Adipocyte (in vitro differentiated cells): ENCODE data around the gene TFR2.
A peak's percentile ranks its signal among the peaks of the same experiment; 100 is the strongest.

Source experiments
- DNase-seq: peaks from one replicate; pipeline ENCODE4 v3.0.0-alpha.2; 2015; ENCODE audit warnings: low read depth
- H3K27me3 ChIP-seq: replicated peaks from 2 replicates; pipeline ENCODE4 v1.7.0; 2013; ENCODE audit warnings: mild to moderate bottlenecking, low read length, moderate library complexity; ENCODE audit not compliant: control insufficient read depth, insufficient read depth
- H3K36me3 ChIP-seq: 2 replicates; pipeline ENCODE4 v1.7.0; 2013; ENCODE audit warnings: low read length, mild to moderate bottlenecking, moderate library complexity; ENCODE audit not compliant: control insufficient read depth, insufficient read depth, severe bottlenecking
- H3K4me1 ChIP-seq: 2 replicates; pipeline ENCODE4 v1.7.0; 2013; ENCODE audit warnings: mild to moderate bottlenecking, low read length, moderate library complexity; ENCODE audit not compliant: control insufficient read depth, insufficient read depth
- H3K4me3 ChIP-seq: 2 replicates; pipeline ENCODE4 v1.7.0; 2013; ENCODE audit warnings: mild to moderate bottlenecking, low read length, moderate library complexity
- H3K9ac ChIP-seq: 2 replicates; pipeline ENCODE4 v1.7.0; 2013; ENCODE audit warnings: mild to moderate bottlenecking, low read length, moderate library complexity
- H3K9me3 ChIP-seq: 2 replicates; pipeline ENCODE4 v1.7.0; 2013; ENCODE audit warnings: mild to moderate bottlenecking, low read length, moderate library complexity; ENCODE audit not compliant: control insufficient read depth

The TFR2 gene

DNA sequence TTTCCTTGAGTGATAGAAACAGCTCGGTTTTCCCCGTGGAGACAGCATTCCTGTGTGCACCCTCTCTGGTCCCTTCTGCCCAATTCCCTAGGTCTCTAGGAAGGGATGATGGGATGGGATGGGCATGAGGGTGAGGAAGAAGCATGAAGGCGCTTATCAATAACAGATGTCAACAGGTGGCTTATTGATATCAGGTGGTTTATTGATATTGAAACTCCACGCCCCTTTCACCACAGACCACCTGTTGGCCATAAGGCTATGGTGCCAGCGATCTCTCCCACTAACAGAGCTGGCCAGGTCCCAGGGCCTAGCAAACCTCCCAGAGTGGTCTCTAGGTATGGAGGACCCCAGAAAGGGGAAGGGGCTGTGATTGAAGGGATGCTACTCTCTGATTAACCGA lies 21.1 kb downstream of the TFR2 start:
- no peak overlapping the region for H3K4me3 ChIP-seq
- H3K36me3 ChIP-seq, result no peaks in the 10 kb centered on the region
- H3K4me1 ChIP-seq, result no peaks in the 10 kb centered on the region
- H3K9ac ChIP-seq, result no peak overlapping the region
- no peaks in the 10 kb centered on the region for H3K27me3 ChIP-seq
- H3K9me3 ChIP-seq, result no peaks in the 10 kb centered on the region
- DNase-seq, result no peak

DNA sequence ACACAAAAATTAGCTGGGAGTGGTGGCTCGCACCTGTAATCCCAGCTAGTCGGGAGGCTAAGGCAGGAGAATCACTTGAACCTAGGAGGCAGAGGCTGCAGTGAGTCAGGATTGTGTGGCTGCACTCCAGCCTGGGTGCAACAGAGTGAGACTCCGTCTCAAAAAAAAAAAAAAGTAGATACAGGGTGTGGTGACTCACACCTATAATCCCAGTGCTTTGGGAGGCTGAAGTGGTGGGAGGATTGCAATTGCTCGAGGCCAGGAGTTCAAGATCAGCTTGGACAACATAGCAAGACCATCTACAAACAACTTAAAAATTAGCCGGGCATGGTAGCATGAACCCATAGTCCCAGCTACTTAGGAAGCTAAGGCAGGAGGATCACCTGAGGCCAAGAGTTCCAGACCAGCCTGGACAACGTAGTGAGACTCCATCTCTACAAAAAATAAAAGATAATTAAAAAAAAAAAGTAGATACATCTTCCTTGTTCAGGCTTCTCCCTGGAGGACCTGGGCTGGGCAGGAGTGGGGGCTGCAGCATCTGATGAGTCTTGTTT lies 27.0 kb downstream of the TFR2 start:
- H3K4me3 ChIP-seq, result no peak overlapping the region
- H3K9ac ChIP-seq, result no peak overlapping the region
- DNase-seq, result no peak
- H3K36me3 ChIP-seq, result no peaks in the 10 kb centered on the region
- peaks cover 4% of the 10 kb centered on the region for H3K4me1 ChIP-seq
- H3K27me3 ChIP-seq, result no peaks in the 10 kb centered on the region
- no peaks in the 10 kb centered on the region for H3K9me3 ChIP-seq

DNA sequence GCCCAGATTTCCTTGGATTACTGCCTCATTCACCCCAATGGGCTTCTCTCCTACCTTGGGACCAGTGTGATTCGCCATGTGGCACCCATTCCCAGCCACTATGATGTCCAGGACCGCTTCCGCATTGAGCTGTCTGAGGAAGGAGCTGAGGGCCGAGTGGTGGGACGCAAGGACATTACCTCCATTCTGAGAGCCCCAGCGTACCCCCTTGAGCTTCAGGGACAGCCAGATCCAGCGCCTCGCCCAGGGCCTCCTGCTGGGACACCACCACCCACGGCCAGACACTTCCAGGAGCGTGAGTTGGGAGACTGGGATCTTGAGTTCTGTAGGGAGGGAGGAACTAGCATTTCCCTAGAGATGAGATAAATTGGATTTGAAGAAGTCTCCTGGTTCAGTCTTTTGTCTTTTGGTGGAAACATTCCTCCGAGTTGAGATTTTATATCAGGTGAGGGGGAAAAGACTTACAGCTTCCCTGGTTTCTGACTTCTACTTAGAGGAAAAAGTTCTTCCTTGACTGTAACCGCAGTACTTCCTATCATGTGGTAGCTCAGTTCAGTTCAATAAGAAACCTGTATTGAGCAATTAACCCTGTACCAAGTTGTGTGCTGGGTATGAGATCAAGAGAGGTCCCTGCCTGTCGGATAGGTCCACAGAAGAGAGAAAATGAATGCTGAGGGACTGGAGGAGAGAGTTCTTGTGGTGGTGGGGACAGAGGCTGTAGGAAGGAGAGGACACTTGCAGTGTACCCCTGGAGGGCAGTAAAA lies 27.8 kb downstream of the TFR2 start:
- H3K4me1 ChIP-seq, result peaks cover 4% of the 10 kb centered on the region
- peak overlapping the region; percentile 89 for H3K9ac ChIP-seq
- H3K27me3 ChIP-seq, result no peaks in the 10 kb centered on the region
- H3K36me3 ChIP-seq, result no peaks in the 10 kb centered on the region
- DNase-seq, result no peak
- peak overlapping the region; percentile 89 for H3K4me3 ChIP-seq
- no peaks in the 10 kb centered on the region for H3K9me3 ChIP-seq

DNA sequence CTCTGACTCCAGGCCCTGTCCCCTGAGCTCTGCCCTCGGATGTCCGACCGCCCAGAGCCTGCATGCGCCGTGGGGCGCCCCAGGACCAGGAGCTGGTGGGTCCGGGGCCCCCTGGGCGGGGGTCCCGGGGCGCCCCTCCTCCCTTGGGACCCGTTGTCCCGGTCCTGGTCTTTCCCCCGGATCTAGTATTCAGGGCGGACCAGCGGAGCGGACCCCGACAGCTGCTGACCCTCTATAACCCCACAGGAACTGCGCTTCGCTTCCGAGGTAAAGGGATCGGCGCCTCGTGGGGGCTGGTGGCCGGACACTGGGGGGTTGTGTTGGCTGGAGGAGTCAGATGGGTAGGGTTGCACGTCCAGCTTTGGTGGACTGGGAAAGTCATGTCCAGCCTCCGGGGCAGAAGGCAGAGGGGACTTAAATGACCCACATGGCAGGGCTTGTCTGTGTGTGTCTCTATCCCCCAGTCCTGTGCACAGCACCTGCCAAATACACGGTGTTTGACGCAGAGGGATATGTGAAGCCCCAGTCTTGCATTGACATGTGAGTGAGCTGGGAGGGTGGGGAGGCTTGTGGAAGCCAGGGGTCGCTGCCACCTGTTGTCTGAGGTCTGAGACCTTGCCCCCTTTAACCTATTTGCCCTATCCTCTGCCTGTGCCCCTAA lies 28.5 kb downstream of the TFR2 start:
- Histone ChIP-seq H3K36me3 (peaks cover 7% of the 10 kb centered on the region), H3K4me3 (peak overlapping the region; percentile 89), H3K27me3 (no peaks in the 10 kb centered on the region), H3K9ac (peak overlapping the region; percentile 89), H3K9me3 (no peaks in the 10 kb centered on the region), H3K4me1 (peaks cover 4% of the 10 kb centered on the region)
- DNase-seq, result peak; percentile 29

DNA sequence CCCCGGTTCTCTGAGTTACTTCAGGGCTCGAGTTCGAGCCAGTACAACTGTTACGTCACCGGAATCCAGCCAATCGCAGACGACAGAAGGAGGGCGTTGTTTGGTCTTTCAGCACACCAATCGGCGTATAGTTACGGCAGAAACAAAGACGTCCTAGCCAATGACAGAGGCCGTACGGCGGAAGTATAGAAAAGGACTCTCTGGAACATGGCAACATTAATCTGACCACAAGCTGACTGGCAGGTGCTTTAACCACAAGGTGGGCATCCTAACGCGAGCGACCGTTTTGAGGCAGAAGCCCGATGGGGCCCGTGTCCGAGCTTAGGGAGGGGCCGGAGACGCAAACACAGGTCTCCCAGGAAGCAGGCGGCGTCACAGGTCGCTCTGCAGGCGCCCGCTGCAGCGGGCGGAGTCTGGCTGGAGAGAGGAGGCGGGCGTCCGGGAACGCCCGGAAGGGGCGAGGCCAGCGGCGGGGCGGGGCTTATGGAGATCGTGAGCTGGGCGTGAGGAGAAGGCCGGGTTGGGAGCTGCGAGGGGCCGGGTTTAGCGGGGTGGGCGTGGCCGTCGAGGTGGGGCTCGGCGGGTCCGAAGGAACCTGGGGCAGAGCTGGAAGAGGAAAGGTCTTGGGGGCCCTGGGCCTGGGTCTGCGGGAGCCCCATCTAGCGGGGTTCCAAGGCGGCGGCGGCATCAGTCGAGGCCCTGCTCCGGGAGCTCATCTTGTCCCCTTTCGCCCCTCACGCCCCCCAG lies 29.2 kb downstream of the TFR2 start, which contains the start of gene MOSPD3:
Gene MOSPD3 (plus strand): TSS at position 558 of the 747 bp plus-strand sequence. CDS start 252 bp downstream, outside the sequence.
- peaks cover 11% of the 10 kb centered on the region for H3K36me3 ChIP-seq
- H3K9ac ChIP-seq, result peak within 1 kb of the TSS; percentile 89
- no peaks in the 10 kb centered on the region for H3K9me3 ChIP-seq
- H3K27me3 ChIP-seq, result no peaks in the 10 kb centered on the region
- H3K4me1 ChIP-seq, result peaks cover 4% of the 10 kb centered on the region
- H3K4me3 ChIP-seq, result peak within 1 kb of the TSS; percentile 89
- DNase-seq, result peak; percentile 100

DNA sequence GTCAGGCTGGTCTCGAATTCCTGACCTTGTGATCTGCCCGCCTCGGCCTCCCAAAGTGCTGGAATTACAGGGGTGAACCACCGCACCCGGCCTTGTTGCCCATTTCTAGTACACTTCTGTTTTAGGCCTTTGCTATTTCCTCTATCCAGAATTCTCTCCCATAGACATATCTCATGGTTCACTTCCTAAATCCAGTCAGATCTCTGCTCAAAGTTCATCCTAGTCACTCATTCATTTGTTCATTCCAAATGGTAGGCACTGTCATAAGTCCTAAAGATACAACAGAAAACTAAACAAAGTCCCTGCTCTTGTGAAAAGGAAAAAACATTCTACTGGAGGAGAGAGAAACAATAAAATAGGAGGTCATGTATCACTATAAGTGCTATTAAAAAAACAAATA lies 31.4 kb downstream of the TFR2 start:
- DNase-seq, result no peak
- Histone ChIP-seq H3K9ac (no peak overlapping the region), H3K4me1 (peaks cover 4% of the 10 kb centered on the region), H3K27me3 (no peaks in the 10 kb centered on the region), H3K4me3 (no peak overlapping the region), H3K36me3 (peaks cover 14% of the 10 kb centered on the region), H3K9me3 (no peaks in the 10 kb centered on the region)

DNA sequence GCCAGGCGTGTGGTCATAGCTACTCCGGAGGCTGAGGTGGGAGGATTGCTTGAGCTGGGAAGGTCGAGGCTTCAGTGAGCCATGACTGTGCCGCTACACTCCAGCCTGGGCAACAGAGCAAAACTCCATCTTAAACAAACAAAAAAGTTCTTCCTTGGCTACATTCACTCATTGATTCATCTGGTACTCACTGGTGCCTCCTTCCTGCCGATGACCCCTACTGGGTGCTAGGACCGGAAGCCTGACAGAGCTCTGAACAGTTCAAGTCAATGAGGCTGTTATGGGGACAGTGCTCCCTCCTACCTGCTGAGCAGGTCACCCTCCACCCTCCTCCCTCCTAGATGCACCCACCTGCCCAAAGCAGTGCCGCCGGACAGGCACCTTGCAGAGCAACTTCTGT lies 34.2 kb downstream of the TFR2 start:
- Histone ChIP-seq H3K9me3 (no peaks in the 10 kb centered on the region), H3K27me3 (no peaks in the 10 kb centered on the region), H3K4me1 (peaks cover 16% of the 10 kb centered on the region), H3K9ac (no peak overlapping the region), H3K4me3 (no peak overlapping the region), H3K36me3 (peaks cover 14% of the 10 kb centered on the region)
- DNase-seq, result no peak

DNA sequence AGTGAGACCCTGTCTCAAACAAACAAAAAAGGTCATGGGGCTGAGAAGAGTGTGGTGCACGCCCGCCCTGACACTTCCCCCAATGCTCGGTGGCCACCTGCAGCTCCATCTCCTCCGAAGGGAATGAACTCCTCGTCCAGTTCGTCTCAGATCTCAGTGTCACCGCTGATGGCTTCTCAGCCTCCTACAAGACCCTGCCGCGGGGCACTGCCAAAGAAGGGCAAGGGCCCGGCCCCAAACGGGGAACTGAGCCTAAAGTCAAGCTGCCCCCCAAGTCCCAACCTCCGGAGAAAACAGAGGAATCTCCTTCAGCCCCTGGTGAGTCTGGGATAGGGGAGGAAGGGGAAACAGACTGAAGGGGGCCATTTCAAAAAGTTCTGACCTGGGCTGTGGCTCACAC lies 35.0 kb downstream of the TFR2 start:
- H3K4me3 ChIP-seq, result no peak overlapping the region
- H3K36me3 ChIP-seq, result peaks cover 14% of the 10 kb centered on the region
- H3K9ac ChIP-seq, result no peak overlapping the region
- H3K9me3 ChIP-seq, result no peaks in the 10 kb centered on the region
- DNase-seq, result no peak
- H3K4me1 ChIP-seq, result peaks cover 20% of the 10 kb centered on the region
- H3K27me3 ChIP-seq, result no peaks in the 10 kb centered on the region

DNA sequence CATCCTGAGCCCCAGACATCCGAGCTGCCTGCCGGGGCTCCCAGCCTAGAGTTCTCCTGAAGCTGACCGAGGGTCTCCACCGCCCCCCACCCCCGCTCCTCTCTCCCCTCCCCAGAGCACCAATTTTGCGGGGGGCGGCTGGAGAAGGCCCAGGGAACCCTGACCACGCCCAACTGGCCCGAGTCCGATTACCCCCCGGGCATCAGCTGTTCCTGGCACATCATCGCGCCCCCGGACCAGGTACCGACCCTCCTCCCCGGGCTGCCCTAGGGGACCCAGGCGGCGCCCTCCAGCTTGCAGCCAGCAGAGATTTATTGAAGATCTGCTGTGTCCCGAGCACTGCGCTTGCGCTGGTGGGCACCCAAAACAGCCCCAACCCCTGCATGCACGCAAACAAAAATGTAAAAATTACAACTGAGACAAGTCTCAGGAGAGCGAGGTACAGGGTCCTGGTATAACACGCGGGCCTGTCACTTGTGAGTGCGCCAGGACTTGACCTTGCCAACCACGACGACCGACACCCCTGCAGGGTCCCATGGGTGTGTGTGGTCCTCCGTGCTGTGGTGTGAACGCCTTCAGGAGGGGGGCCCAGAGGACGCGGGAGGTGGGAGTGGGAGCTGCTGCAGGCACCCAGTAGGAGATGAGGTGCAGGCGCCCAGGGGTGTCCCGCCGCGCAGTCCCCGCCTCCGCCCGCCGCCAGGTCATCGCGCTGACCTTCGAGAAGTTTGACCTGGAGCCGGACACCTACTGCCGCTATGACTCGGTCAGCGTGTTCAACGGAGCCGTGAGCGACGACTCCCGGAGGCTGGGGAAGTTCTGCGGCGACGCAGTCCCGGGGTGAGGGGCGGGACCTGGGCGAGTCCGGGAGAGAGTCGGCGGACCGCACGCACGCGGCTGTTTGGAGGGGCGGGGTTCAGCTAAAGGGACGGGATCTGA lies 36.1 kb downstream of the TFR2 start:
- H3K4me1 ChIP-seq, result peaks cover 24% of the 10 kb centered on the region
- H3K4me3 ChIP-seq, result peak overlapping the region; percentile 80
- H3K9ac ChIP-seq, result peak overlapping the region; percentile 75
- H3K27me3 ChIP-seq, result no peaks in the 10 kb centered on the region
- DNase-seq, result no peak
- no peaks in the 10 kb centered on the region for H3K9me3 ChIP-seq
- H3K36me3 ChIP-seq, result peaks cover 14% of the 10 kb centered on the region
